HG02798 (cell line): ENCODE results near the gene TMLHE.
"Not testable (repeated sequence)": the region's sequence is repeated elsewhere in the genome, so short reads cannot be mapped to it uniquely, and the experiment has no call there.

Experiments
- ATAC-seq: cut with Tn5 transposase; IDR thresholded peaks from one replicate; pipeline ENCODE4 v1.9.1; 2021; ENCODE audit warnings: mild to moderate bottlenecking; ENCODE audit not compliant: unreplicated experiment, poor library complexity

Gene TMLHE

DNA sequence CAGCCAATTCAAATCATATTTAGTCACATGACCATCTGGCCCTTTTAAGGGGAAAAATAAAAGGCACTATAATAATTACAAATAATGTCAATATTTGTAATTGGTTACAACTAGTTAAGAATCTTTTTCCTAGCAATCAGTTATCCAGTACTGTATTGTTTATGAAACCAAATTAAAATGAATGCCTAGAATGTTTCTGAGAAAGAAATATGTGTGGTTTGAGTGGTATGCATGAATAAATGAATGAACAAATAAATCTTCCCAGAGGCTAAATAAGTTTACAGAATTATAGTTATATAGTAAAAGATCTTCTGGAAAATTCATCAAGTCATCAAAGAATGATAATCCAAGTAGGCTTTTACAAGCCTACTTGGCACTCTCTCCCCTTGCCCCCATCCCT is 98.5 kb downstream of the TMLHE start:
- ATAC-seq = no peak

DNA sequence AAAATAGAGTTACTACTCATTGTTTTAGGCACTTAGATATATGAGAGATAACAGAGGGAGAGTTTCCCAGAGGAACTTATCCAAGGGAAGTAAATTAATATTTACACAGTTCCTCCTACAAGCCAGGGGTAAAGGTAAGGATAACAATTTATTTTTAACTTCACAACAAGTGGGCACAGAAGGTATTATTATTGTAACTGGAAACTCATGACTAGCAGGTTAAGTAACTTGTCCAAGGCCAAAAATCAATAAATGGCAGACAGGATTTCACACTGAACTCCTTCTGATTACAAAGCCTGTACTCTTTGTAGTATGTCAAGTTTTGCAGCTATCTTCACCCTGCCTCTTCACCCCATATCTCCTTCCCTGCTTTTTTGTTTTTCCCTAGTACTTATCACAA is 107.5 kb downstream of the TMLHE start:
- ATAC-seq = no peak

- not testable (repeated sequence) for ATAC-seq
Measured at GRCh38 chrX:155495134-155495533, 117.6 kb downstream of the TMLHE start.

DNA sequence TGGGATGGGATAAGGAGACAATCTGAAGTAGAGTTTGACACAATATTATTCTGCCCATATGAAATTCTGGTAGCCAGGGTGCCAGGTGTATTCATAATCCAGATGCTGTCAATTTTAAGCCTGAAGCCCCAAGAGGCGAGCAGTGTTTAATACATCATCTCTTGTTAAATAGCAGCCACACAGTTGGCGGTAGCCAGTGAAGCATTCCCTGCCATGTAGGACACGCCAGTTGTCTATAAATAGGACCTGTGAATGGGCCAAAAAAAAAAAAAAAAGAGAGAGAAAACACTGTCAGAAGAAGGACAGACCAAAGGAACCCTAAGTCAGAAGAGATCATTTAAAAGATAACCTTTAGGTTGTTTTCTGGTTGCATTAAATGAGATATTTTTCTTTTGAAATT is 121.3 kb downstream of the TMLHE start:
- not testable (repeated sequence) for ATAC-seq

GRCh38 chrX:155477136-155477535 is 135.6 kb downstream of the TMLHE start:
- not testable (repeated sequence) for ATAC-seq

- ATAC-seq = peak; percentile 62
Measured at GRCh38 chrX:155466269-155466938, 146.3 kb downstream of the TMLHE start.

DNA sequence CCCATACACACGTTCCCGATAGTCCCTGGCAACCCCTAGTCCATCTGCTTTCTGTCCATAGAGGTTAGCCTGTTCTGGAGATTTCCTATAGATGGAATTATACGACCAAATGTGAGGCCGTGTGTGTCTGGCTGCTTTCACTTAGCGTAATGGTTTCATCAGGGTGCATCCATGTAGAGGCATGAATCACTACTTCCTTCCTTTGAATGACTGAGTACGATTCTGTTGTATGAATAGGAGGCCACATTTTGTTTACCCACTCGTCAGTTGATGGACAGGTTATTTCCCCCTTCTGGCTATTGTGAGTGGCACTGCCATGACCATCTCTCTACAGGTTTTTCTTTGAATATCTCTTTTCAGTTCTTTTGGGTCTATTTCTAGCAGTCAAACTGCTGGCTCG is 152.3 kb downstream of the TMLHE start:
- not testable (repeated sequence) for ATAC-seq

DNA sequence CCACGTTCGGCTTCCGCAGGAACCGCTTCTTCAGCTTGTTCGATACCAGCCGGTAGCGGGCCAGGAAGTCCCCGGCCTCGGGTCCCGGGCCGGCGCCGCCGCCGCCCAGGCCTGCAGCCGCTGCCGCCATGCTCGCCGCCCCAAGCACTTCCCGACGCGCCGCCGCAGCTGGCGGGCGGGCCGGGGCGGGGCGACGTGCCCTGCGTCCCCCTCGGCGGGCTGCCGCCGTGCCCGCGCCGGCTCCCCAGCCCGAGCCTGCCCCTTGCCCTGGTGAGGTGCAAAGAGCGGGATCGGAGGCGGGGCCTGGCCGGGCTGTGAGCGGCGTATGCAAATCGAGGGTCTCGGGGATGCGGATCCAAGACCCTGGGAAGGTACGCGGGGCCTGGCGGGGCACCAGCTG is 154.3 kb downstream of the TMLHE start, which contains the start of gene F8A3:
Gene F8A3 (minus strand): TSS at position 150 of the 400 bp plus-strand sequence. CDS start 20 bp downstream, at position 130.
- ATAC-seq = peak; percentile 86

DNA sequence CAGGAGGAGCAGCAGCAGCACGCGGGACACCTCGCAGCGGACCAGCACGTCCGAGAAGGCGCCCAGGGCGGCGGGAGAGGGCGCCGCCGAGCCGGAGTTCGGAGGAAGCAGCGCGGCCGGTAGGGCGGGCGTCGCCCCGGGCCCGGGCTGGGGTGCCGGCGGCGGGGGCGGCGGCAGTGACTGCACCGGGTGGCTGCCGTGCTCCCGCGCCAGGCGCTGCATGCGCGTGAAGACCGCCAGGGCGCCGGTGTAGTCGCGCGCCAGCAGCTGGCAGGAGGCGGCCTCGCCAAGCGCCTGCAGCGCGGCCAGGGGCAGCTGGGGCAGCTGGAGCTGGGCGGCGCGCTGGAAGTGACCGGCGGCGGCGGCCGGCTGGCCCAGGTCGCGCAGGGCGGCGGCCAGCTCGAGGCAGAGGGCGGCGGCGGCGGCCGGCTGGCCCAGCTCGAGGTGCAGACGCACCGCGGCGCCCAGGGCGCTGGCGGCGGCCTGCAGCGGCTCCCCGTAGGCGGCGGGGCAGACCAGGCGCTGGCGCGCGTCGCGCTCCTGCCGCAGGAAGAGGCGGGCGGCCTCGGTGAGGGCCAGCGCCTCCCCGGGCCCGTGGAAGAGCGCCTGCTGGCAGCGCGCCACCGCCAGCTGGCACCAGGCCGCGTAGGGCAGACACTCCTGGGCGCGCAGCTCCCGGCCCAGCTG is 154.8 kb downstream of the TMLHE start:
- peak; percentile 61 for ATAC-seq

DNA sequence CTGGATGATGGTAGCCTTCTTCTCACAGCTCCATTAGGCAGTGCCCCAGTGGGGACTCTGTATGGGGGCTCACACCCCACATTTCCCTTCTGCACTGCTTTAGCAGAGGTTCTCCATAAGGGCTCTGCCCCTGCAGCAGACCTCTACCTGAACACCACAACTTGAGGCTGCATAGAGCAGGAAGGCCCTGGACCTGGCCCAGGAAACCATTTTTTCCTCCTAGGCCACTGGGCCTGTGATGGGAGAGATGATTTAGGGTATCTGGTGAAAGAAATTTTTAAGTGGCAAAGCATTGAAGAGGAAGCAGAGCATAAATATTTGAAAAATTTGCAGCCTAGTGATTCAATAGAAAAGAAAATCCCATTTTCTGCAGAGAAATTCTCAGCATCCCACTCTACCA is 171.7 kb downstream of the TMLHE start:
- ATAC-seq = no peak
